Omental fat pad (tissue), 4 donors: Measurements from ENCODE around the gene RNF32. TPM values are rescaled to one million over a fixed set of nuclear protein-coding genes. Genes with fewer than 3 reads are reported as not detected.

Source experiments
- ATAC-seq: fragments of 150-250 bp; one replicate; pipeline ENCODE4 v1.9.1; 2016; ENCODE audit warnings: mild to moderate bottlenecking, moderate library complexity; ENCODE audit not compliant: low FRiP score
- DNase-seq: peaks from one replicate; pipeline ENCODE4 v3.0.0-alpha.2; 2019; ENCODE audit warnings: low spot score
- total RNA-seq, 4 donors: library from RNA; depleted of rRNA; stranded (reverse); fragments of >200 nt; gene quantifications; one replicate each; pipeline ENCODE4 v1.1.0, GENCODE V29; 2016
- TF ChIP-seq, protein P1 (sequence below), 3 donors: fragments of 450-650 bp; IDR thresholded peaks; one replicate each; pipeline ENCODE4 v1.5.1; 2016 to 2017; ENCODE audit warnings: antibody characterized with exemption in 3 of 3, mild to moderate bottlenecking in 3 of 3, moderate library complexity in 2 of 3

RNF32 gene
- total RNA-seq, 4 donors from 2014 or later, result 0.72 to 1.9 TPM; not detected in 2

DNA sequence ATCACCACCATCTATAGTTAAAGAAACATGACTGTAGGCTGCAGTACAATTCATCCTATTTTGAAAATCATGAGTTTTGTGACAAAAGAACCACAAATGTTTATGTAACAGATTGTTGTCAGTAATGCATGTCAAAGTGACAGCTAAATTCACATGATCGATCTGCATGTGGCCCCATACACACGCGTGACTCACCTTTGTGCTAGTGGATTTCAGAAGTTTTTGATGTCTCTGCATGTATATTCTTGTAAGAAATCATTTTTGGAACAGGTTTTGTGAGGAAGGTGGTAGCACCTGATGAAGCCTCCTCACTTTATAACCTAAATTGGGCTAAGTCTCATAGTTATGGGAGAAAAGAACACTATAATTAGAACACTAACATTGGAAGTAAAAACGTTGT lies 17.1 kb downstream of the RNF32 start:
- ATAC-seq (no peak), DNase-seq (no peak)
- TF ChIP-seq, protein P1, sequence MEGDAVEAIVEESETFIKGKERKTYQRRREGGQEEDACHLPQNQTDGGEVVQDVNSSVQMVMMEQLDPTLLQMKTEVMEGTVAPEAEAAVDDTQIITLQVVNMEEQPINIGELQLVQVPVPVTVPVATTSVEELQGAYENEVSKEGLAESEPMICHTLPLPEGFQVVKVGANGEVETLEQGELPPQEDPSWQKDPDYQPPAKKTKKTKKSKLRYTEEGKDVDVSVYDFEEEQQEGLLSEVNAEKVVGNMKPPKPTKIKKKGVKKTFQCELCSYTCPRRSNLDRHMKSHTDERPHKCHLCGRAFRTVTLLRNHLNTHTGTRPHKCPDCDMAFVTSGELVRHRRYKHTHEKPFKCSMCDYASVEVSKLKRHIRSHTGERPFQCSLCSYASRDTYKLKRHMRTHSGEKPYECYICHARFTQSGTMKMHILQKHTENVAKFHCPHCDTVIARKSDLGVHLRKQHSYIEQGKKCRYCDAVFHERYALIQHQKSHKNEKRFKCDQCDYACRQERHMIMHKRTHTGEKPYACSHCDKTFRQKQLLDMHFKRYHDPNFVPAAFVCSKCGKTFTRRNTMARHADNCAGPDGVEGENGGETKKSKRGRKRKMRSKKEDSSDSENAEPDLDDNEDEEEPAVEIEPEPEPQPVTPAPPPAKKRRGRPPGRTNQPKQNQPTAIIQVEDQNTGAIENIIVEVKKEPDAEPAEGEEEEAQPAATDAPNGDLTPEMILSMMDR (IDR thresholded peaks at IDR 0.05), result no peak

DNA sequence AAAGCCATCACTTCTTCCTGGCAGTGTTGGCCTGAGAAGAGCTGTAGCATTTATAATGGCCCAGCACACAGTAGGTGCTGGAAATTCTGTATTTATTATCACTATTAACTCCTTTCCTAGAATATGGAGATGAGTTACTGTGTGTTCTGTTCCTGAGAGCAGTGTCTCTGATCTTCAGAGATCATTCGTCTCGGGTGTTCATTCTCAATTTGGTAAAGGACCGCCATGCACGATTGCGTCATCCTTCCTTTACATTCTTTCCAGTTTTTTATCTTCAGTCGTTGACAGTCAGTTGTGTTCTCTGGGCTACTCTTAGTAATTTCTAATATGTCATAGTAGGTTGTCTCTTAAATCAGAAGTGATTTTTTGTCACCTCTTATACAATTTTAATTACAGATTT lies 18.6 kb downstream of the RNF32 start:
- TF ChIP-seq, protein P1 (IDR thresholded peaks at IDR 0.05), result no peak
- no peak for DNase-seq
- no peak for ATAC-seq

DNA sequence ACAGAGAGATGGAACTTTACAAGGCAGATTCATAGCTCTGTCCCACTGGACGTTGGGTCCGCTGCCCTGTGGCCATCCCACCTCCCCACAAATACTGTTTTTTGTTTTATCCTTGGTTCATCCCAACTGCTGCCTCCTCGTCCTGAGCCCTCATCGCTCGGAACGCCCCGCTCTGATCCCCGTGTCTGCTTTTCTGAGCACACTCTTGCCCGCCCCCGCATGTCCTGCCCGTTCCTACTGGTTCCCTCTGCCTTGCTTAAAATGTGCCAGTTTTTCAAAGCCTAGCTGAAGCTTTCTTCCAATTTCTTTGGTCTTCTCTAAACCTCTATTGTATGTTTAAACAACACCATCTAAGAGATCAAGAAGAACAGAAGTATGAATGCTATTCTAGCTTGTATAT lies 19.4 kb downstream of the RNF32 start:
- DNase-seq (no peak), ATAC-seq (no peak)
- TF ChIP-seq, protein P1 (IDR thresholded peaks at IDR 0.05), result no peak

DNA sequence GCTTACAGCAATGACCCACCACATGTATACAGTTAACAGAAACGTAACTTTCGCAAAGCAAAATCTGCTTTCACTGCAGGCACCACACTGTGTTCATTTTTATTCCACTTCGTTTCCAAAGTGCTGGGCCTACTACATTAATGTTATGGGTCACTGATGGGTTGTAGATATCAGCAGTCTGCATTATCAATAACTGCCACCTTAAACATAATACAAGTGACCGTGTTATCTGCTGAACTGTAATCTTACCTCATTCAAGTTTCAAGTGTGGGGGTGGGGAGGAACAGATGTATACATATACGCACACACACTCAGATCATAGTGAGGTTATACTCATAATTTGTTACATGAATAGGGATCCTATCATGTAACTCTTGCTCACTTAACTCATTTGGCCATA lies 21.1 kb downstream of the RNF32 start:
- ATAC-seq, result no peak
- TF ChIP-seq, protein P1 (IDR thresholded peaks at IDR 0.05), result no peak
- DNase-seq, result no peak

DNA sequence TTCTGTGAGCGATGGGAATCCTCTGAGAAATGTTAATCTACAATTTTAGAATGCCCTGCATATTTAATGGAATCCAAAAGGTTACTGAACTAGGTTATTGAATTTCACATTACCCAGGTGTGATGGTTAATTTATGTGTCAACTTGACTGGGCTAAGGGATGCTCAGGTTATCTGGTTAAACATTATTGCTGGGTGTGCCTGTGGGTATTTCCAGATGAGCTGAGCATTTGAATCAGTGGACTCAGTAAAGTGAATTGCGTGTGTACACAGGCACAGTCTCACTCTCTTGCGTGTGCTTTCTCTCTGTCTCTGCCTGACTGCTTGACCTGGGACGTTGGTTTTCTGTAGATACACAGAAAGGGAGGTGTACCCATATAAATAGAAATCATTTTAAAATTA lies 21.7 kb downstream of the RNF32 start:
- no peak for ATAC-seq
- DNase-seq, result no peak
- TF ChIP-seq, protein P1 (IDR thresholded peaks at IDR 0.05), result no peak

DNA sequence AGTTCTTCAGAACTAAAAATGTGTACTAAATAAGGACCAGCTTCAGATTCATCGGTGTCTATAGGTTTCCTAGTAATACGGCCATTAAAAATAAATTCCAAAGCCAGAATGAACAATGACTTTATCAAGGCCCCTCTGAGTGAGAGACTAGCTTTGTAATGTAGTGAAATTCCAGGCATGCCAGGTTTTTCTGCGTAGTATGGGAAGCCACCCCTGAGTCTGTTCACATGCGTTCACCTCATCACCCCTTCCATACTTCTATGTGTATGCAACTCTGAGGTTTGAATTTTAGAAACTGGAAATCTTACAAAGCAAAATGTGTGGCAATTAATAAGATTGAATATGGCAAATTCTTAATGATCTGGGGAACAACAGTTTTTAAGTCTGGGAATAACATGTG lies 24.5 kb downstream of the RNF32 start:
- ATAC-seq, result no peak
- TF ChIP-seq, protein P1 (IDR thresholded peaks at IDR 0.05), result no peak

DNA sequence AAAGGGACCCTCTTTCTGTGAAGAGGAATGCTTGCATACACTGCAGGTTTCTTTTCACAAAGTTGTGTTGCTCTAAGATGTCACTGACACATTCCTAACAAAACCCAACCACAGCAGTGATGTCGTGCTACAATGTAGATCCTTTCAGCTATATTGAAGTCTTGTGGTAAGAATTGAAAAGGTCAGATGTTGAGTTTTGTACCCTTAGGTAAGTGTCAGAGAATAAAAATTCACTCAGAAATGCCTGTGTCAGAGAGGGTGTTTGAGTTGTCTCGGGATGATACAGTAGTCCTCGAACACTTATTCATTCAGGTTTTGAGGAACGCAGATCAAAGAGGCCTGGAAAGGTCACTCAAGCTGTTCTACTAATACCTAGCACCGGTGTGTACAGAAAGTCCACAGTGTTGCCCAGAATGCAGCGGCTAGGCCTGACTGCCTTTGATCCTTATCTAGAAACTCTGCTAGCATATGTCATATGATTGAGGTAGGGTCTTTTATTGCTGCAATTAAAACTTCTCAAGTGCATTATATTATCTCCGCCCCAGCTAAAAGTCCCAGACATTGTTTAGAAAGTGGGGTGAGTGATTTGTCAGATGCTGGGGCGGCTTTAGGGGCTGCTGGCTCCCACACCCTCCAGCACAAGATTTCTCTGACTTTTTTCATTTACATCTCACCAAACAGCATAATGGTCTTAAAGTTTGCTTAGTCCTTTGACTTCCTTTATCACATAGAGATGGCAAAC lies 26.0 kb downstream of the RNF32 start:
- DNase-seq (no peak), ATAC-seq (no peak)
- TF ChIP-seq, protein P1 (IDR thresholded peaks at IDR 0.05), result no peak

More for the DNA sequence above, 24.5 kb downstream of the RNF32 start:
- DNase-seq, result no peak
